IMR-90 (cell line): ENCODE measurements around the gene ERCC8. TPM values are rescaled to one million over a fixed set of nuclear protein-coding genes. Genes with fewer than 3 reads are reported as not detected.

Experiments used
- ATAC-seq: fragments of 200-7000 bp; cut with Tn5 transposase; 2 replicates; pipeline ENCODE4 v1.9.1; 2020; ENCODE audit warnings: low read depth, mild to moderate bottlenecking, moderate library complexity
- BruUV-seq: library from RNA; stranded (reverse); fragments of 400-500 nt; replicated peaks from 2 replicates; lab custom pipeline; 2021; lab: Mats Ljungman, UMichigan
- CTCF ChIA-PET: fragments of 300-600 bp; formaldehyde crosslinking; extraction: SDS; loops from one replicate; lab custom pipeline; 2021; ENCODE audit warnings: antibody characterized with exemption; lab: Yijun Ruan, JAX
- POLR2A ChIA-PET: fragments of 300-600 bp; sonication (Branson Sonifier 250); formaldehyde crosslinking; loops from one replicate; lab custom pipeline; 2022; ENCODE audit warnings: antibody characterized with exemption; ENCODE audit not compliant: unreplicated experiment; lab: Charles Lee
- DNase-seq: peaks from one replicate; pipeline ENCODE4 v3.0.0; 2013
- H2AFZ ChIP-seq: replicated peaks from 2 replicates; pipeline ENCODE3; 2013; ENCODE audit warnings: low read length, mild to moderate bottlenecking; ENCODE audit not compliant: poor library complexity
- H2AK5ac ChIP-seq: 2 replicates; pipeline ENCODE4 v1.6.1; 2013; ENCODE audit warnings: low read depth, low read length, inconsistent platforms
- H2AK9ac ChIP-seq: replicated peaks from 2 replicates; pipeline ENCODE3; 2013; ENCODE audit warnings: mild to moderate bottlenecking, low read depth, low read length, moderate library complexity; ENCODE audit not compliant: poor library complexity
- H2BK120ac ChIP-seq: 2 replicates; pipeline ENCODE4 v1.6.1; 2013; ENCODE audit warnings: low read depth, low read length, inconsistent platforms
- H2BK15ac ChIP-seq: 3 replicates; pipeline ENCODE4 v1.6.1; 2013; ENCODE audit warnings: low read depth, low read length, inconsistent platforms
- H2BK20ac ChIP-seq: 2 replicates; pipeline ENCODE4 v1.6.1; 2013; ENCODE audit warnings: low read depth, mild to moderate bottlenecking, inconsistent platforms, low read length, moderate library complexity
- H2BK5ac ChIP-seq: 2 replicates; pipeline ENCODE4 v1.6.1; 2013; ENCODE audit warnings: mild to moderate bottlenecking, low read depth, low read length, inconsistent platforms; ENCODE audit not compliant: poor library complexity, severe bottlenecking
- H3K14ac ChIP-seq: replicated peaks from 2 replicates; pipeline ENCODE4 v1.6.1; 2013; ENCODE audit warnings: low read depth, low read length, inconsistent platforms
- H3K18ac ChIP-seq: 2 replicates; pipeline ENCODE4 v1.6.1; 2013; ENCODE audit warnings: low read depth, low read length, control low read depth
- H3K23ac ChIP-seq: 2 replicates; pipeline ENCODE4 v1.6.1; 2013; ENCODE audit warnings: low read depth, low read length, inconsistent platforms
- H3K27ac ChIP-seq: 2 replicates; pipeline ENCODE4 v1.5.1; 2013; ENCODE audit warnings: mild to moderate bottlenecking, control low read depth, low read length; ENCODE audit not compliant: insufficient read depth
- H3K27me3 ChIP-seq: 2 replicates; pipeline ENCODE4 v1.6.1; 2013; ENCODE audit warnings: low read length; ENCODE audit not compliant: control insufficient read depth, insufficient read depth
- H3K36me3 ChIP-seq: 2 replicates; pipeline ENCODE4 v1.6.1; 2013; ENCODE audit warnings: low read length, mixed read lengths; ENCODE audit not compliant: control insufficient read depth, insufficient read depth
- H3K4ac ChIP-seq: 2 replicates; pipeline ENCODE4 v1.6.1; 2013; ENCODE audit warnings: low read depth, low read length, inconsistent platforms
- H3K4me1 ChIP-seq: 2 replicates; pipeline ENCODE4 v1.6.1; 2013; ENCODE audit warnings: low read length, mixed read lengths; ENCODE audit not compliant: control insufficient read depth, insufficient read depth
- H3K4me2 ChIP-seq: 2 replicates; pipeline ENCODE4 v1.6.1; 2013; ENCODE audit warnings: low read depth, mild to moderate bottlenecking, control low read depth, low read length, moderate library complexity
- H3K4me3 ChIP-seq: 2 replicates; pipeline ENCODE4 v1.5.1; 2013; ENCODE audit warnings: low read depth, mild to moderate bottlenecking, control low read depth, low read length, moderate library complexity; ENCODE audit not compliant: insufficient read depth
- H3K56ac ChIP-seq: 2 replicates; pipeline ENCODE4 v1.6.1; 2013; ENCODE audit warnings: low read length, inconsistent platforms; ENCODE audit not compliant: insufficient read depth; ENCODE audit errors: extremely low read depth
- H3K79me1 ChIP-seq, 2 experiments: 2 replicates each; pipeline ENCODE4 v1.6.1; 2013; ENCODE audit warnings: low read length in 2 of 2, inconsistent platforms in 1 of 2, low read depth in 1 of 2
- H3K9ac ChIP-seq: 2 replicates; pipeline ENCODE4 v1.6.1; 2013; ENCODE audit warnings: low read depth, low read length, control low read depth
- H3K9me1 ChIP-seq: 2 replicates; pipeline ENCODE4 v1.6.1; 2013; ENCODE audit warnings: low read length, inconsistent platforms; ENCODE audit not compliant: insufficient read depth
- H3K9me3 ChIP-seq: 2 replicates; pipeline ENCODE4 v1.6.1; 2013; ENCODE audit warnings: low read length; ENCODE audit not compliant: control insufficient read depth, insufficient read depth
- H4K20me1 ChIP-seq: 2 replicates; pipeline ENCODE4 v1.6.1; 2013; ENCODE audit warnings: low read length, inconsistent platforms; ENCODE audit not compliant: insufficient read depth
- H4K5ac ChIP-seq: 2 replicates; pipeline ENCODE4 v1.6.1; 2013; ENCODE audit warnings: mild to moderate bottlenecking, low read depth, low read length, control low read depth
- H4K8ac ChIP-seq, 2 experiments: 2 replicates each; pipeline ENCODE4 v1.6.1; 2013; ENCODE audit warnings: low read depth in 2 of 2, low read length in 2 of 2, control low read depth in 1 of 2, inconsistent platforms in 1 of 2
- H4K91ac ChIP-seq: 2 replicates; pipeline ENCODE4 v1.6.1; 2013; ENCODE audit warnings: low read depth, low read length, inconsistent platforms; ENCODE audit not compliant: insufficient read depth
- BHLHE40 ChIP-seq: fragments of 150-350 bp; IDR thresholded peaks from 2 replicates; pipeline ENCODE4 v1.6.1; 2016; ENCODE audit warnings: mild to moderate bottlenecking, low read depth, low read length
- CEBPB ChIP-seq: IDR thresholded peaks from 2 replicates; pipeline ENCODE4 v1.6.1; 2012; ENCODE audit warnings: low read depth, low read length, improper control_type of control experiment
- FOS ChIP-seq: fragments of 150-350 bp; IDR thresholded peaks from 2 replicates; pipeline ENCODE4 v1.6.1; 2016; ENCODE audit warnings: low read depth, low read length
- MAFK ChIP-seq: IDR thresholded peaks from 2 replicates; pipeline ENCODE4 v1.6.1; 2012; ENCODE audit warnings: low read depth, low read length, improper control_type of control experiment
- MAZ ChIP-seq: IDR thresholded peaks from 2 replicates; pipeline ENCODE4 v1.6.1; 2012; ENCODE audit warnings: low read depth, mild to moderate bottlenecking, low read length, improper control_type of control experiment, moderate library complexity, borderline replicate concordance
- POLR2A ChIP-seq: IDR thresholded peaks from 2 replicates; pipeline ENCODE4 v1.6.1; 2012; ENCODE audit warnings: mild to moderate bottlenecking, low read depth, low read length
- RAD21 ChIP-seq: IDR thresholded peaks from 2 replicates; pipeline ENCODE4 v1.6.1; 2012; ENCODE audit warnings: low read length, improper control_type of control experiment
- RCOR1 ChIP-seq: IDR thresholded peaks from 2 replicates; pipeline ENCODE4 v1.6.1; 2012; ENCODE audit warnings: mild to moderate bottlenecking, low read length, improper control_type of control experiment; ENCODE audit not compliant: insufficient replicate concordance
- RFX5 ChIP-seq: IDR thresholded peaks from 2 replicates; pipeline ENCODE4 v1.8.0; 2012; ENCODE audit warnings: low read depth, mild to moderate bottlenecking, low read length, moderate library complexity
- WGBS, 2 experiments: methylation state at CpG; one replicate each; pipeline versions ENCODE4 v1.1.5 to v1.1.7; 2013; ENCODE audit warnings: missing lambda C conversion rate in 2 of 2; ENCODE audit not compliant: insufficient read length in 1 of 2; ENCODE audit errors: extremely low coverage in 2 of 2; 5-methylcytosine and 5-hydroxymethylcytosine counted together
- dilution Hi-C: fragments of 300-500 bp; cut with HindIII; formaldehyde crosslinking; loops from one replicate; pipeline ENCODE4 v1.14.3; 2018; ENCODE audit warnings: low sequenced_read_pairs; ENCODE audit not compliant: unreplicated experiment
- in situ Hi-C: fragments of 300-500 bp; cut with MboI; formaldehyde crosslinking; loops from 3 replicates; pipeline ENCODE4 v1.14.3; 2019; ENCODE audit warnings: low sequenced_read_pairs, inconsistent platforms, mixed read lengths
- intact Hi-C: fragments of 100-400 bp; cut with micrococcal nuclease; formaldehyde crosslinking; loops from 2 replicates; pipeline ENCODE4 v1.10.0; 2022
- polyA plus RNA-seq, 3 experiments: library from polyadenylated mRNA; depleted of rRNA; stranded (reverse); fragments of >200 nt; gene quantifications; 2 replicates each; pipeline ENCODE4 v1.2.3, GENCODE V29; 2012; ENCODE audit warnings: low replicate concordance in 1 of 3
- total RNA-seq: library from RNA; depleted of rRNA; stranded (reverse); fragments of >200 nt; gene quantifications from 2 replicates; pipeline ENCODE4 v1.2.3, GENCODE V29; 2012
- TF ChIP-seq, protein P1 (sequence below): fragments of 150-350 bp; IDR thresholded peaks from 2 replicates; pipeline ENCODE4 v1.6.1; 2017; ENCODE audit warnings: mild to moderate bottlenecking, antibody characterized with exemption, low read length, low read depth

Gene ERCC8
- total and polyA plus RNA-seq, 2 of the 4 experiments (the other 2 are of a cell fraction), result 12.6 to 29.2 TPM

DNA sequence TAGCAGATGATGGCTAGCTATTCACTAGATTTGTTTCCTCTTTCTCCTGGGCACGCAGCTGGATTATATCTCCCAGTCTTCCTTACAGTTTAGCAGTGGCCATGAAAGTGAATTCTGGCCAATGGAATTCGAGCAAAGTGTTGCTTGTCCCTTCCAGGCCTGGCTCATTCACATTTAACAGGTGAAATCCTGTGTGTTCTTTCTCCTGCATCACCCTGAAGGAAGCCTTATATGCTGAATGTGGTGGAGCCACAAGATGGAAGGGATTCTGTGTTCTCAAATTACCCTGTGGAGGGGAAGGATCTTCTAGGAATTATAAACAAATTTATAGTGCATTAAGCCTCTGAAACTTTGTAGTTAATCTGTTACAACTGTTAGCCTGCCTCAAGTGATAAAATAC lies 92.6 kb downstream of the ERCC8 start:
- Histone ChIP-seq H3K27me3 (no peaks in the 10 kb centered on the region; the same call in 1 of the 2 replicates), H2BK120ac (no peak overlapping the region), H4K5ac (no peak overlapping the region), H3K9me1 (no peaks in the 10 kb centered on the region), H3K4me3 (no peak overlapping the region), H3K9ac (no peak overlapping the region), H3K9me3 (no peaks in the 10 kb centered on the region), H2BK15ac (no peak overlapping the region), H3K27ac (no peak overlapping the region), H4K91ac (no peak overlapping the region), H3K56ac (no peak overlapping the region), H3K23ac (no peak overlapping the region), H2AFZ (no peak overlapping the region), H2BK20ac (no peak overlapping the region), H4K8ac (no peak overlapping the region), H2AK9ac (no peak overlapping the region), H3K79me1 (no peaks in the 10 kb centered on the region), H2BK5ac (no peak overlapping the region), H3K4me1 (no peaks in the 10 kb centered on the region), H3K18ac (no peak overlapping the region), H4K20me1 (no peaks in the 10 kb centered on the region), H3K36me3 (no peaks in the 10 kb centered on the region), H2AK5ac (no peak overlapping the region), H3K4me2 (no peak overlapping the region), H3K14ac (no peak overlapping the region), H3K4ac (no peak overlapping the region)
- BruUV-seq, result no TSS peak
- ChIA-PET POLR2A (no interaction called here), CTCF (interaction anchor here (0.8 kb wide), 1 partner anchor 8 kb away, joined by 3 read pairs; the partner anchor contains the start of gene ELOVL7)
- DNase-seq, result no peak
- ATAC-seq, result no peak
- dilution Hi-C loops, result no loop called here
- TF ChIP-seq, protein P1, sequence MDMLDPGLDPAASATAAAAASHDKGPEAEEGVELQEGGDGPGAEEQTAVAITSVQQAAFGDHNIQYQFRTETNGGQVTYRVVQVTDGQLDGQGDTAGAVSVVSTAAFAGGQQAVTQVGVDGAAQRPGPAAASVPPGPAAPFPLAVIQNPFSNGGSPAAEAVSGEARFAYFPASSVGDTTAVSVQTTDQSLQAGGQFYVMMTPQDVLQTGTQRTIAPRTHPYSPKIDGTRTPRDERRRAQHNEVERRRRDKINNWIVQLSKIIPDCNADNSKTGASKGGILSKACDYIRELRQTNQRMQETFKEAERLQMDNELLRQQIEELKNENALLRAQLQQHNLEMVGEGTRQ, result no peak
- TF ChIP-seq RCOR1 (no peak), CEBPB (no peak), RAD21 (no peak), MAFK (no peak), MAZ (no peak), BHLHE40 (no peak), FOS (no peak), RFX5 (no peak), POLR2A (no peak)
- 63% methylated on average over 1 of the region's 2 CpGs; no CpG with 5 or more reads in 1 of the 2 experiments for WGBS, 2 experiments
- in situ Hi-C loops, result no loop called here
- intact Hi-C loops, result no loop called here
